HEK293 (cell line): Measurements from ENCODE around the gene LGI1.

Experiments
- PATZ1 ChIP-seq: fragments of 450-650 bp; formaldehyde crosslinking; IDR thresholded peaks from 2 replicates; pipeline ENCODE4 v1.5.1; 2016; ENCODE audit warnings: missing biosample characterization, missing genetic modification characterization
- ZBTB21 ChIP-seq: fragments of 450-650 bp; formaldehyde crosslinking; IDR thresholded peaks from 2 replicates; pipeline ENCODE4 v1.5.1; 2017; ENCODE audit warnings: missing biosample characterization, missing genetic modification characterization
- ZNF23 ChIP-seq: fragments of 450-650 bp; formaldehyde crosslinking; IDR thresholded peaks from 2 replicates; pipeline ENCODE4 v1.5.1; 2016; ENCODE audit warnings: missing biosample characterization, missing genetic modification characterization, borderline replicate concordance
- ZNF311 ChIP-seq: fragments of 450-650 bp; formaldehyde crosslinking; IDR thresholded peaks from 2 replicates; pipeline ENCODE4 v1.5.1; 2017; ENCODE audit warnings: missing biosample characterization, missing genetic modification characterization, borderline replicate concordance
- ZNF449 ChIP-seq: fragments of 450-650 bp; formaldehyde crosslinking; IDR thresholded peaks from 2 replicates; pipeline ENCODE4 v1.5.1; 2017; ENCODE audit warnings: missing biosample characterization, mild to moderate bottlenecking, missing genetic modification characterization, moderate library complexity
- ZNF501 ChIP-seq: fragments of 450-650 bp; formaldehyde crosslinking; IDR thresholded peaks from 2 replicates; pipeline ENCODE4 v1.5.1; 2016; ENCODE audit warnings: missing biosample characterization, missing genetic modification characterization

- TF ChIP-seq ZNF23 (tag by site-specific recombination) (no peak), ZNF501 (no peak), PATZ1 (tag by site-specific recombination) (no peak), ZBTB21 (no peak), ZNF449 (tag by site-specific recombination) (no peak), ZNF311 (tag by site-specific recombination) (no peak)
Measured at GRCh38 chr10:93758508-93758885, 761 bp downstream of the LGI1 start.
